WI38 (cell line): ENCODE measurements around the gene CX3CR1.

Experiments
- H3K4me3 ChIP-seq: 2 replicates; pipeline ENCODE4 v1.5.1; 2011; ENCODE audit warnings: low read depth, mild to moderate bottlenecking, control low read depth, low read length
- TF ChIP-seq, protein P1 (sequence below): IDR thresholded peaks from 2 replicates; pipeline ENCODE4 v1.5.1; 2012; ENCODE audit warnings: low read depth, mild to moderate bottlenecking, control low read depth, low read length

CX3CR1 gene

GRCh38 chr3:39222939-39223338 lies 56.9 kb downstream of the CX3CR1 start:
- H3K4me3 ChIP-seq = no peak overlapping the region
- TF ChIP-seq, protein P1, sequence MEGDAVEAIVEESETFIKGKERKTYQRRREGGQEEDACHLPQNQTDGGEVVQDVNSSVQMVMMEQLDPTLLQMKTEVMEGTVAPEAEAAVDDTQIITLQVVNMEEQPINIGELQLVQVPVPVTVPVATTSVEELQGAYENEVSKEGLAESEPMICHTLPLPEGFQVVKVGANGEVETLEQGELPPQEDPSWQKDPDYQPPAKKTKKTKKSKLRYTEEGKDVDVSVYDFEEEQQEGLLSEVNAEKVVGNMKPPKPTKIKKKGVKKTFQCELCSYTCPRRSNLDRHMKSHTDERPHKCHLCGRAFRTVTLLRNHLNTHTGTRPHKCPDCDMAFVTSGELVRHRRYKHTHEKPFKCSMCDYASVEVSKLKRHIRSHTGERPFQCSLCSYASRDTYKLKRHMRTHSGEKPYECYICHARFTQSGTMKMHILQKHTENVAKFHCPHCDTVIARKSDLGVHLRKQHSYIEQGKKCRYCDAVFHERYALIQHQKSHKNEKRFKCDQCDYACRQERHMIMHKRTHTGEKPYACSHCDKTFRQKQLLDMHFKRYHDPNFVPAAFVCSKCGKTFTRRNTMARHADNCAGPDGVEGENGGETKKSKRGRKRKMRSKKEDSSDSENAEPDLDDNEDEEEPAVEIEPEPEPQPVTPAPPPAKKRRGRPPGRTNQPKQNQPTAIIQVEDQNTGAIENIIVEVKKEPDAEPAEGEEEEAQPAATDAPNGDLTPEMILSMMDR = no peak

GRCh38 chr3:39222462-39222861 lies 57.4 kb downstream of the CX3CR1 start:
- no peak overlapping the region for H3K4me3 ChIP-seq
- TF ChIP-seq, protein P1 = no peak

DNA sequence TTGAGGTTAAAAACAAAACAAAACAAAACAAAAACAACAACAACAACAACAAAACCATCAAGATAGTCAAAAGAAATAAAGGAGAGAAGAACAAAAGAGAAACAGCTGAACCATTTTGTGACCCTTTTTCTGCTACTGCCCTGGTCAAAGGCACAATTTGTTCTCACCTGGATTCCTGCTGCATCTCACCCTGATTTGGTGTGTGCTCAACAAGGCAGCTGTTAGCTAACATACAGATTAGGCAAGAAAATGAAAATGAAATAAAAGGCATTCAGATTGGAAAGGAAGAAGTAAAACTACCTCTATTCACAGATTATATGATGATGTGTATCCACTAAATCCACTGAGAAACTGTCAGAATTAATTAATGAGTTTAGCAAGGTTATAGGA lies 58.7 kb downstream of the CX3CR1 start:
- no peak overlapping the region for H3K4me3 ChIP-seq
- TF ChIP-seq, protein P1 = no peak

DNA sequence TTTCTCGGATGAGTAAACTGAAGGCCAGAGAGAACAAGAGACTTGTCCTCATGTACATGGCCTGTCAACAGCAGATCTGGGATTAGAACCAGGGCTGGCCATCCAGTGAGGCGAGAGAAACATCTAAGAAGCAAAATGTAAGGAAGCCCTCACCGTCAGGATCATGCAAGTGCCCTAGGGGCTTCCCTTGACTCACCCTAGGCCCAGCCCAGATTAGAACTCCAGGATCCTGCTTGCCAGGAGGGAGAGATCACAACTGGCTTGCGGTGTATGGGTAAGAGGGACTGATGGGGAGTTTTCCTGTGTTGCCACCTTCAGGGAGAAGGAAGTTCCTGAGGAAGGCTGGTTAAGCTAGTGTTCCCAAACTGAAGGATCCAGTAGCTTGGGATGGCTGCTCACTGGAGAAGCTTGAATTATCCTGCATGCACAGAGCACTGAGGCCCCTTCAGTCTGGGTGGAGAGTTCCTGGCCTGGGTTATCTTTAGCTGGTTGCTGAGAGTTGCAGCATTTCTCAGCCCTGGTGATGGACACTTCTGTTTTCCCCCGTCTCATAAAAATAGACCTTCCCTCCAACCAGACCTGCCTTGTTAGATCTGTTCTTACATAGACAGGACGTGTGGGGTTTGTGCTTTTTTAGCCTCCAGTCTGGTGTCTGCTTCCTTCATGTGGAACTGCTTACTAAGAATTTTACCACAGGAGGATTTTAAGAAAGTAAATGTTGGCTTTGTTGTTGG lies 59.3 kb downstream of the CX3CR1 start:
- TF ChIP-seq, protein P1 = no peak
- no peak overlapping the region for H3K4me3 ChIP-seq

GRCh38 chr3:39219702-39220101 lies 60.1 kb downstream of the CX3CR1 start:
- H3K4me3 ChIP-seq = no peak overlapping the region
- TF ChIP-seq, protein P1 = no peak

DNA sequence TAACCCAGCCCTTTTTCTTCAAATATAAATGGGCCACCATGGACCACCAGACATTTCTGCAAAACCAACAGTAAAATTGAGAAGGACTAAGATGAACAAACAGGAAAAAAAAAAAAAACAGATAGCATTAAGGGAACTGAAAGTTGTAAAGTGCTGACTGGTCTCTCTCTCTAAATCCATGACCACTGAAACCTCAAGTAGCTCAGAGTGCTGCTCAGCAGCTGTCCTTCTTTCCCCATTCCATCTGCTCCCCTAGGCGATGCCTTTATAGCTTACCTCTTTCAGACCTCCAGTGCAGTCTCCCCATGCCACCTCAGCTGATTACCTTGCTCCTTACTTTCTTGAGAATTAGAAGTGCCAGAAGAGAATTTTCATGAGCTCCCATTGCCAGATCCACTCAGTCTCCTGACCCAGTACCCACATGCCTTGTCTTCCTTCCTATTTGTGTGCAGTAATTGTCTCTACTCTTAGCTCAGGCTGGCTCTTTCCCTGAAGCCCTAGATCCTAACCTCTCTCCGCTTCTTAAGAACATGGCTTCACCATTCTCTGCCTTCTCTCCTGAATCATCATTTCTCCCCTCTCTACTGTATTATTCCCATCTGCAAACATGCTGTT lies 63.6 kb downstream of the CX3CR1 start:
- no peak overlapping the region for H3K4me3 ChIP-seq
- TF ChIP-seq, protein P1 = no peak

DNA sequence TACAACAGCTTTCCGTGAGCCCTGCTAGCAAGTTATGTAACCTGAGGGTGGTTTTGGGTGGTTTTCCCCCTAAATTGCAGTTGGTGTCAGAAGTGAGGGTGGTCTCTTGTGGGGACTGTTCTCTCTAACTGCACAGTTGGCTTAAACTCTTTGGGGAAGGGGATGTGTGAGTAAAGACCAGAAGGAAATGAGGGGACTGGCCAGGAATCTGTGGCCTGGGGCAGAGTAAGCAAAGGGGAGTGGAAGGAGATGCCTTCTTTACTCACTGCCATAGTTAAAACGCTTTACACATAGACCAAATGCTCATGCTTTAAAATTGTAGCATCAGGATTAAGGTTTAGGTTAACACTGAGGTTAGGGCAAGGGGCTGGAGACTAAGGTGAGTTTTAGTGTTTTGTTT lies 66.2 kb downstream of the CX3CR1 start:
- no peak overlapping the region for H3K4me3 ChIP-seq
- TF ChIP-seq, protein P1 = no peak
